GM10266 (cell line): Measurements from ENCODE around the gene NR4A3.
"Not testable (repeated sequence)": the region's sequence is repeated elsewhere in the genome, so short reads cannot be mapped to it uniquely, and the experiment has no call there.

Experiments
- DNase-seq: peaks from one replicate; pipeline ENCODE4 v3.0.0; 2012; ENCODE audit errors: extremely low spot score
- TF ChIP-seq, protein P1 (sequence below): IDR thresholded peaks from 2 replicates; pipeline ENCODE4 v1.5.1; 2012; ENCODE audit warnings: mild to moderate bottlenecking, low read depth; ENCODE audit not compliant: control insufficient read depth, insufficient read depth; ENCODE audit errors: missing control alignments

NR4A3 gene

GRCh38 chr9:99850736-99851499 is 29.2 kb downstream of the NR4A3 start:
- TF ChIP-seq, protein P1, sequence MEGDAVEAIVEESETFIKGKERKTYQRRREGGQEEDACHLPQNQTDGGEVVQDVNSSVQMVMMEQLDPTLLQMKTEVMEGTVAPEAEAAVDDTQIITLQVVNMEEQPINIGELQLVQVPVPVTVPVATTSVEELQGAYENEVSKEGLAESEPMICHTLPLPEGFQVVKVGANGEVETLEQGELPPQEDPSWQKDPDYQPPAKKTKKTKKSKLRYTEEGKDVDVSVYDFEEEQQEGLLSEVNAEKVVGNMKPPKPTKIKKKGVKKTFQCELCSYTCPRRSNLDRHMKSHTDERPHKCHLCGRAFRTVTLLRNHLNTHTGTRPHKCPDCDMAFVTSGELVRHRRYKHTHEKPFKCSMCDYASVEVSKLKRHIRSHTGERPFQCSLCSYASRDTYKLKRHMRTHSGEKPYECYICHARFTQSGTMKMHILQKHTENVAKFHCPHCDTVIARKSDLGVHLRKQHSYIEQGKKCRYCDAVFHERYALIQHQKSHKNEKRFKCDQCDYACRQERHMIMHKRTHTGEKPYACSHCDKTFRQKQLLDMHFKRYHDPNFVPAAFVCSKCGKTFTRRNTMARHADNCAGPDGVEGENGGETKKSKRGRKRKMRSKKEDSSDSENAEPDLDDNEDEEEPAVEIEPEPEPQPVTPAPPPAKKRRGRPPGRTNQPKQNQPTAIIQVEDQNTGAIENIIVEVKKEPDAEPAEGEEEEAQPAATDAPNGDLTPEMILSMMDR: no peak

GRCh38 chr9:99851500-99851822 is 29.8 kb downstream of the NR4A3 start:
- TF ChIP-seq, protein P1: no peak
- DNase-seq: no peak

More at GRCh38 chr9:99850736-99851499, 29.2 kb downstream of the NR4A3 start:
- no peak for DNase-seq

DNA sequence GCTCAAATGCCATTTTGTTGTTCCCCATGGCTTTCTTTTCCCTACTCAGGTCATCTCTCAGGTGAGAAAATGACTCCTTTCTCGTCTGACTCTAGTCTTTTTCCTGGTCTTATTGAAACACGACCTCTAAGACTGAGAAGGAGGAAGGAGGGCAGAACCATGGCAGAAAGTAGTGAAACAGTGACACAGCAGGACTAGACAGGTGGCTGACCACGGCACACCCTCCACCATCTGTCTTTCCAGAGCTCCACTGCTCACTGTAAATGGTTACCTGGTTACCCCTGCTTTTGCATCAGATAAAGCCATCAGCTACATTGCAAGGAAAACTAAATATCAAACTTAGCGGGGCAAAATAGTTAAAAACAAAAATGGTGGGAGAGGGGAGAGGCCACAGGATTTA is 30.9 kb downstream of the NR4A3 start:
- DNase-seq: no peak
- TF ChIP-seq, protein P1: no peak

DNA sequence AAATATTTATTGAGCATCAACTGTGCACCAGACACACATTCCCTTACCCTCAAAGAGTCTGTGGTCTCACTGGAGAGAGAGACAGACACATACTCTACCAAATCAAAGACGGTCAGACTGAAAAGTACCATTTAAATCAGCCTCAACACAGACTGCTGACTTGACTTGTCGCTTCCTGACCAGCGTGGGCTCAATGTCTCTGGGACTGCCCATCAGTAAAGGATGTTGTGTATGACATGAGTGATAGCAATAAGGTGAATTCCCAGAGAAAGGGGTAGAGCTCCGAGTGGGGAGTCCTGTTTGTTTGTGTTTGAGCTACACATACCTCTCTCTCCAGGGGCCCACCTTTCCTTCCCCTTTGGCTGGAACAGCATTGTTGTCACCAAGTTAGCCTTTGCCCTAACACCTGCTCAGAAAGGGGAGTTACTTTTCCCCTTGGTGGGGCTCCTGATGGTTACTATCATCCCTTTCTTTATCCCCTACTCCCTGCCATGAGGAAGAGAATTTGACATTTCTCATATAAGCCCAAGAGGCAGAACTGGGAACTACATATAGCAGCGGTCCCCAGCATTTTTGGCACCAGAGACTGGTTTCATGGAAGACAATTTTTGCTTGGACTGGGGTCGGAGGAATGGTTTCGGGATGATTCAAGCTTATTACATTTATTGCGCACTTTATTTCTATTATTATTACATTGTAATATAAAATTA is 33.9 kb downstream of the NR4A3 start:
- TF ChIP-seq, protein P1: no peak
- no peak for DNase-seq

- DNase-seq: not testable (repeated sequence)
Observed at GRCh38 chr9:99857576-99857975, 35.9 kb downstream of the NR4A3 start.

DNA sequence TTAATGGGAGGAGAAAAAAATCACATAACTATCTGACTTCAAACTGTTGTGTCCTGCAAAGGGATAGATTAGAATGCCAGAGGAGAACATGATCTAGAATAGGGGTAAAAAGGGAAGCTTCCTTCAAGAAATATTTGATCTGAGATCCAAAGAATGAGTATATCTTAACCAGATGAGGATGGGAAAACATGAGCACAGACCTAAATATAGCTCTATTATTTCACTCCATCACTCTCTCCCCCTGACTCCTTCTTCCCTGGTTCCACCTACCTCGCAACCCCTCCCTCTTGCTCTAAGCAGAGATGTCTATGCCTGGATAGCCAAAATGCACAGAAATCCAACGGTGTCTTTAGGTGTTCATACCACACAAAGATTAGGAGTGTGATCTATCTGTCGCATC is 36.4 kb downstream of the NR4A3 start:
- TF ChIP-seq, protein P1: no peak

GRCh38 chr9:99859243-99859980 is 37.7 kb downstream of the NR4A3 start:
- TF ChIP-seq, protein P1: no peak
- DNase-seq: no peak

More for the DNA sequence above, 36.4 kb downstream of the NR4A3 start:
- DNase-seq: no peak
